Measurements from ENCODE around the gene FADS1. TPM values are rescaled to one million over a fixed set of nuclear protein-coding genes. Genes with fewer than 3 reads are reported as not detected.
A peak's percentile ranks its signal among the peaks of the same experiment; 100 is the strongest.

The FADS1 gene
- total RNA-seq, 1 experiment from 2014 or later: 150 TPM

DNA sequence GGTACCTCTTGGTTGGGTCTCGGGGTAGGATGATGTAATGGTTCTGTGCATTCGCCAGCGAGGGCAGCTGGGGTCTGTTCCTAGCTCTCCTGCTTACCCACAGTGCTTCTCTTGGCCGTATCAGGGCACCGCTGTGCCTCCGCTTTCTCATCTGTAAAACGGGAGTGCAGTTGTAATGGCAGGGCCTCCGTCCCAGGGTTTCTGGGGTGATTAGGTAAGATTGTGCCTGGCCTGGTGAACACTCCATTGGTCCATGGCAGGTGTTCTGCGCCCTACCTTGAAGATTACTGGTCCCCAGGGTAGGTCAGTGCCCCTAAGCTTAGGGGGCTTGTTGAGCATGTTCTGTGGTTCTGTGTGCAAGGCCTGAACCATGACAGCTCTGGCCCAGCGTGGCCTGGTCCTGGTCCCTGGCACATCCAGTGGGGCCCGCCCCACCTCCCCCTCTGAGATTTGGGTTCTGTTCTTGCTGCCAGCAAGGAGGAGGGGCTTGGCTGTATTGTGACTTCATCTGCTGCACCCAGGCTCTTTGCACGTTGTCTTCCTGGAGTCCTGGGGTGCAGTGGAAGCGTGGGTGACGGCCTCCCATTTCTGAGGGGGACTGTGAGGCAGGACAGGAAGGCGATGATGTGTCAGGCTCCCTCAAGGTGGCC, 59.5 kb downstream of the FADS1 start:
- TF ChIP-seq, protein P1, sequence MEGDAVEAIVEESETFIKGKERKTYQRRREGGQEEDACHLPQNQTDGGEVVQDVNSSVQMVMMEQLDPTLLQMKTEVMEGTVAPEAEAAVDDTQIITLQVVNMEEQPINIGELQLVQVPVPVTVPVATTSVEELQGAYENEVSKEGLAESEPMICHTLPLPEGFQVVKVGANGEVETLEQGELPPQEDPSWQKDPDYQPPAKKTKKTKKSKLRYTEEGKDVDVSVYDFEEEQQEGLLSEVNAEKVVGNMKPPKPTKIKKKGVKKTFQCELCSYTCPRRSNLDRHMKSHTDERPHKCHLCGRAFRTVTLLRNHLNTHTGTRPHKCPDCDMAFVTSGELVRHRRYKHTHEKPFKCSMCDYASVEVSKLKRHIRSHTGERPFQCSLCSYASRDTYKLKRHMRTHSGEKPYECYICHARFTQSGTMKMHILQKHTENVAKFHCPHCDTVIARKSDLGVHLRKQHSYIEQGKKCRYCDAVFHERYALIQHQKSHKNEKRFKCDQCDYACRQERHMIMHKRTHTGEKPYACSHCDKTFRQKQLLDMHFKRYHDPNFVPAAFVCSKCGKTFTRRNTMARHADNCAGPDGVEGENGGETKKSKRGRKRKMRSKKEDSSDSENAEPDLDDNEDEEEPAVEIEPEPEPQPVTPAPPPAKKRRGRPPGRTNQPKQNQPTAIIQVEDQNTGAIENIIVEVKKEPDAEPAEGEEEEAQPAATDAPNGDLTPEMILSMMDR (conservative IDR thresholded peaks at IDR 0.05): no peak
- TF ChIP-seq EZH2 (IDR thresholded peaks at IDR 0.05; ENCODE audit: low read depth): no peak
- Histone ChIP-seq H4K20me1 (ENCODE audit: insufficient read depth) (no peaks in the 10 kb centered on the region), H2AFZ (no peak overlapping the region), H3K36me3 (ENCODE audit: low read depth) (no peaks in the 10 kb centered on the region), H3K4me2 (peak overlapping the region; percentile 74), H3K4me3 (no peak overlapping the region), H3K9me3 (ENCODE audit: insufficient read depth, low read depth) (no peaks in the 10 kb centered on the region), H3K9me2 (ENCODE audit: insufficient read depth) (no peaks in the 10 kb centered on the region), H3F3A (ENCODE audit: insufficient read depth, low read depth) (peaks cover 6% of the 10 kb centered on the region; the same call in 1 of the 2 replicates), H3K4me1 (replicated peaks; ENCODE audit: insufficient read depth) (peaks cover 22% of the 10 kb centered on the region), H3K79me2 (ENCODE audit: low read depth) (no peaks in the 10 kb centered on the region; the same call in 1 of the 2 replicates), H3K27ac (peak overlapping the region; percentile 68), H3K27me3 (ENCODE audit: insufficient read depth, low read depth) (no peaks in the 10 kb centered on the region)
- no TSS peak for BruUV-seq (replicated peaks)
- CTCF ChIA-PET: no interaction called here
- POLR2A ChIA-PET (ENCODE audit: unreplicated experiment): no interaction called here
- intact Hi-C loops (cut with micrococcal nuclease; ENCODE audit: unreplicated experiment): no loop called here
- no peak for DNase-seq

DNA sequence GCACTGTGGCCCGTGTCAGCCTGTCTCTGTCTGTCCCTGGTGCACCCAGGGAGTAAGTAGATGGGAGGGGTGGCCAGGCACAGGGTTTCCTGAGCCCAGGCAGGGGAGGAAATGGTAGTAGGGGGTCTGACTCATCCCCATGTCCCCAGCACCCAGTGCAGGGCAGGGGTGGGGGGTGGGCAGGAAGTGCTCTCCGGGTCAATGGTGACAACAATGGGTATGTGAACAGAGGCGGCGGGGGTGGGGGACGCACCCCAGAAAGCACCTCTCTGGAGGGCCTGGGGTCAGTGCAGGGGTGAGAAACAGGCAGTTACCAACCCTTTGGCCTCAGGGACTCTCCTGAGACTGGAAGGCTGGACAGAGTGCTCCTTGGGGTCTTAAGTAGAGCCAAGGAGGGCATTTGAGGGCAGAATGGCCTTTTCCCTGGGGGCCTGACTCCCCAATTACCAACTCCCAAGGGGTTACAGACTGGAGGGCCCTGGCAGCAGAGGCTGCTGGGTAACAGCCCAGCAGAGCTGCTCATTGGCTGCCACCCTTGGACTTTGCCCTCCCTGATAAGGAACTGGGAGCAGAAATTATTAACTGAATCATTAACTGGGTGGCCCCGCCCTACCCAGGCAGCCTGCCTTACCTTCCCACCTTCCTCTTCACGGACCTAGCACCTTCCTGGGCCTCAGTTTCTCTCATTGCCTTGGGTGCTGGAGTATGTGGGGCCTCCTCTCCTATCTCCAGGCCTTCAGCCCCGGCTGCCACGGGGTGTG, 60.2 kb downstream of the FADS1 start:
- ChIA-PET POLR2A (ENCODE audit: unreplicated experiment) (no interaction called here), CTCF (no interaction called here)
- Histone ChIP-seq H3K27me3 (ENCODE audit: insufficient read depth, low read depth) (no peaks in the 10 kb centered on the region), H3F3A (ENCODE audit: insufficient read depth, low read depth) (peaks cover 6% of the 10 kb centered on the region; the same call in 1 of the 2 replicates), H3K4me1 (replicated peaks; ENCODE audit: insufficient read depth) (peaks cover 22% of the 10 kb centered on the region), H3K9me2 (ENCODE audit: insufficient read depth) (no peaks in the 10 kb centered on the region), H3K9me3 (ENCODE audit: insufficient read depth, low read depth) (no peaks in the 10 kb centered on the region), H3K27ac (peak overlapping the region; percentile 68), H3K4me2 (peak overlapping the region; percentile 74), H4K20me1 (ENCODE audit: insufficient read depth) (no peaks in the 10 kb centered on the region), H3K4me3 (no peak overlapping the region; the same call in 1 of the 2 replicates), H3K79me2 (ENCODE audit: low read depth) (no peaks in the 10 kb centered on the region; the same call in 1 of the 2 replicates), H2AFZ (peak overlapping the region; percentile 75), H3K36me3 (ENCODE audit: low read depth) (no peaks in the 10 kb centered on the region)
- TF ChIP-seq, protein P1 (conservative IDR thresholded peaks at IDR 0.05): no peak
- no peak for TF ChIP-seq EZH2 (IDR thresholded peaks at IDR 0.05; ENCODE audit: low read depth)
- peak; percentile 42 to 79 for DNase-seq
- intact Hi-C loops (cut with micrococcal nuclease; ENCODE audit: unreplicated experiment): no loop called here
- no TSS peak for BruUV-seq (replicated peaks)

DNA sequence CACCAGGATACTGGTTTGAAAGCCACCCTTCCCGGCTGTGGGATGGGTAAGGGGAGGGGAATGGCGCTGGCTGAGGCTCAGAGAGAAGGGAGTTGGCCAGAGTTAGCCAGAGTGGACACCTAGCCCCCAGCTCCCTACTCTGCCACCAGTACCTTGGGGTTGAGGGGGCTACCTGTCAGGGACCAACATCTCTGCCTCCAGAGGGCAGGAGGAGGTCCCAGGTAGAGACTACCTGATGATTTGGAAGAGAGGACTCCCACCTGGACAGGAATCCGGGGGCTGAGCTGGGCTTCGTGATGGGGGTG, 60.7 kb downstream of the FADS1 start:
- no peak overlapping the region; the same call in 1 of the 2 replicates for H3K4me3 ChIP-seq
- H3F3A ChIP-seq (ENCODE audit: insufficient read depth, low read depth): peaks cover 6% of the 10 kb centered on the region; the same call in 1 of the 2 replicates
- no peaks in the 10 kb centered on the region for H4K20me1 ChIP-seq (ENCODE audit: insufficient read depth)
- H3K79me2 ChIP-seq (ENCODE audit: low read depth): no peaks in the 10 kb centered on the region; the same call in 1 of the 2 replicates
- H3K27ac ChIP-seq: peak overlapping the region; percentile 68; the same call in 1 of the 2 replicates
- peaks cover 22% of the 10 kb centered on the region for H3K4me1 ChIP-seq (replicated peaks; ENCODE audit: insufficient read depth)
- no peaks in the 10 kb centered on the region for H3K27me3 ChIP-seq (ENCODE audit: insufficient read depth, low read depth)
- CTCF ChIA-PET: no interaction called here
- POLR2A ChIA-PET (ENCODE audit: unreplicated experiment): no interaction called here
- intact Hi-C loops (cut with micrococcal nuclease; ENCODE audit: unreplicated experiment): no loop called here
- H3K4me2 ChIP-seq: peak overlapping the region; percentile 74
- H2AFZ ChIP-seq: peak overlapping the region; percentile 75; the same call in 1 of the 2 replicates
- H3K9me2 ChIP-seq (ENCODE audit: insufficient read depth): no peaks in the 10 kb centered on the region
- BruUV-seq (replicated peaks): no TSS peak
- no peaks in the 10 kb centered on the region for H3K9me3 ChIP-seq (ENCODE audit: insufficient read depth, low read depth)
- H3K36me3 ChIP-seq (ENCODE audit: low read depth): no peaks in the 10 kb centered on the region
- DNase-seq: no peak
- no peak for TF ChIP-seq EZH2 (IDR thresholded peaks at IDR 0.05; ENCODE audit: low read depth)
- TF ChIP-seq, protein P1 (conservative IDR thresholded peaks at IDR 0.05): no peak

Measured in PC-9 (cell line).